SH-SY5Y (cell line): ENCODE results near the gene USHBP1.

Experiments used
- GATA2 ChIP-seq: IDR thresholded peaks from 2 replicates; pipeline ENCODE4 v1.6.1; 2011; ENCODE audit warnings: mild to moderate bottlenecking, low read depth, low read length
- GATA3 ChIP-seq: IDR thresholded peaks from 2 replicates; pipeline ENCODE4 v1.6.1; 2011; ENCODE audit warnings: low read depth, mild to moderate bottlenecking, low read length, moderate library complexity

GRCh38 chr19:17306285-17306714, 41.8 kb upstream of the USHBP1 start:
- TF ChIP-seq GATA2 (no peak), GATA3 (no peak)
